ENCODE data around the gene LIPC. TPM values are rescaled to one million over a fixed set of nuclear protein-coding genes. Genes with fewer than 3 reads are reported as not detected.

The LIPC gene
- total RNA-seq, 1 experiment from 2014 or later = not detected

GRCh38 chr15:58551084-58551763 is 119.4 kb downstream of the LIPC start:
- Histone ChIP-seq H3K4me1 (ENCODE audit: control insufficient read depth in 1 of 2, insufficient read depth in 2 of 2, low read length in 2 of 2) (peaks cover 18 to 28% of the 10 kb centered on the region in 2 experiments), H3K79me2 (ENCODE audit: insufficient read depth, low read length) (no peaks in the 10 kb centered on the region), H3K4me3 (replicated peaks in 1 of 2; ENCODE audit: low read depth in 1 of 2, low read length in 2 of 2) (no peak overlapping the region), H3K27ac (ENCODE audit: low read depth, low read length) (no peak overlapping the region), H3K9me2 (ENCODE audit: insufficient read depth) (no peaks in the 10 kb centered on the region), H3K4me2 (ENCODE audit: low read length) (no peak overlapping the region), H3K27me3 (ENCODE audit: insufficient read depth, low read length) (no peaks in the 10 kb centered on the region), H3K9me3 (ENCODE audit: control insufficient read depth in 1 of 2, insufficient read depth in 1 of 2, low read depth in 1 of 2, low read length in 2 of 2) (no peaks in the 10 kb centered on the region), H2AFZ (ENCODE audit: low read depth, low read length, poor library complexity, severe bottlenecking) (peak overlapping the region; percentile 52), H4K20me1 (ENCODE audit: insufficient read depth) (no peaks in the 10 kb centered on the region), H3K9ac (ENCODE audit: low read length) (no peak overlapping the region), H3K36me3 (ENCODE audit: control insufficient read depth in 1 of 2, insufficient read depth in 2 of 2, low read length in 2 of 2) (no peaks in the 10 kb centered on the region)
- ATAC-seq (no peak), DNase-seq (ENCODE audit: low read depth, low spot score) (no peak)
- intact Hi-C loops (cut with micrococcal nuclease) = no loop called here
- BruUV-seq (replicated peaks) = no TSS peak
- ChIA-PET RAD21 (ENCODE audit: low non-redundant PET in 1 of 2, low total read pairs in 2 of 2, uncharacterized antibody in 2 of 2, unreplicated experiment in 2 of 2) (no interaction called here), POLR2A (no interaction called here), CTCF (no interaction called here)
- TF ChIP-seq SP1 (IDR thresholded peaks at IDR 0.05; ENCODE audit: low read depth) (no peak), ZBTB33 (IDR thresholded peaks at IDR 0.05; ENCODE audit: extremely low read depth, insufficient replicate concordance, low read length) (no peak), YY1 (IDR thresholded peaks at IDR 0.05; ENCODE audit: extremely low read depth, insufficient replicate concordance, low read depth, low read length) (no peak)

- ChIA-PET POLR2A (no interaction called here), RAD21 (ENCODE audit: low non-redundant PET in 1 of 2, low total read pairs in 2 of 2, uncharacterized antibody in 2 of 2, unreplicated experiment in 2 of 2) (no interaction called here), CTCF (no interaction called here)
- no peak overlapping the region for H3K9ac ChIP-seq (ENCODE audit: low read length)
- TF ChIP-seq EZH2 (IDR thresholded peaks at IDR 0.05) (no peak), SRF (IDR thresholded peaks at IDR 0.05; ENCODE audit: low read depth) (no peak), CBX3 (IDR thresholded peaks at IDR 0.05; ENCODE audit: low read depth) (no peak), JUND (IDR thresholded peaks at IDR 0.05) (no peak), POLR2AphosphoS5 (IDR thresholded peaks at IDR 0.05; ENCODE audit: low read depth, low read length) (no peak)
- H4K20me1 ChIP-seq (ENCODE audit: insufficient read depth) = no peaks in the 10 kb centered on the region
- no peak overlapping the region for H3K27ac ChIP-seq (ENCODE audit: low read depth, low read length)
- no peaks in the 10 kb centered on the region for H3K9me2 ChIP-seq (ENCODE audit: insufficient read depth)
- H3K4me3 ChIP-seq (replicated peaks in 1 of 2; ENCODE audit: low read depth in 1 of 2, low read length in 2 of 2) = no peak overlapping the region
- ATAC-seq = no peak
- H3K4me2 ChIP-seq (ENCODE audit: low read length) = no peak overlapping the region
- BruUV-seq (replicated peaks) = no TSS peak
- H2AFZ ChIP-seq (ENCODE audit: low read depth, low read length, poor library complexity, severe bottlenecking) = peak overlapping the region; percentile 52
- intact Hi-C loops (cut with micrococcal nuclease) = no loop called here
- H3K79me2 ChIP-seq (ENCODE audit: insufficient read depth, low read length) = no peaks in the 10 kb centered on the region
- H3K4me1 ChIP-seq (ENCODE audit: control insufficient read depth in 1 of 2, insufficient read depth in 2 of 2, low read length in 2 of 2) = peaks cover 12 to 21% of the 10 kb centered on the region in 2 experiments
- H3K27me3 ChIP-seq (ENCODE audit: insufficient read depth, low read length) = no peaks in the 10 kb centered on the region
- no peaks in the 10 kb centered on the region for H3K36me3 ChIP-seq (ENCODE audit: control insufficient read depth in 1 of 2, insufficient read depth in 2 of 2, low read length in 2 of 2)
- H3K9me3 ChIP-seq (ENCODE audit: control insufficient read depth in 1 of 2, insufficient read depth in 1 of 2, low read depth in 1 of 2, low read length in 2 of 2) = no peaks in the 10 kb centered on the region
- no peak for DNase-seq (ENCODE audit: low read depth, low spot score)
Measured at GRCh38 chr15:58551764-58552504, 120.1 kb downstream of the LIPC start.
